ENCODE measurements around the gene AOC2.

The AOC2 gene, protein sequence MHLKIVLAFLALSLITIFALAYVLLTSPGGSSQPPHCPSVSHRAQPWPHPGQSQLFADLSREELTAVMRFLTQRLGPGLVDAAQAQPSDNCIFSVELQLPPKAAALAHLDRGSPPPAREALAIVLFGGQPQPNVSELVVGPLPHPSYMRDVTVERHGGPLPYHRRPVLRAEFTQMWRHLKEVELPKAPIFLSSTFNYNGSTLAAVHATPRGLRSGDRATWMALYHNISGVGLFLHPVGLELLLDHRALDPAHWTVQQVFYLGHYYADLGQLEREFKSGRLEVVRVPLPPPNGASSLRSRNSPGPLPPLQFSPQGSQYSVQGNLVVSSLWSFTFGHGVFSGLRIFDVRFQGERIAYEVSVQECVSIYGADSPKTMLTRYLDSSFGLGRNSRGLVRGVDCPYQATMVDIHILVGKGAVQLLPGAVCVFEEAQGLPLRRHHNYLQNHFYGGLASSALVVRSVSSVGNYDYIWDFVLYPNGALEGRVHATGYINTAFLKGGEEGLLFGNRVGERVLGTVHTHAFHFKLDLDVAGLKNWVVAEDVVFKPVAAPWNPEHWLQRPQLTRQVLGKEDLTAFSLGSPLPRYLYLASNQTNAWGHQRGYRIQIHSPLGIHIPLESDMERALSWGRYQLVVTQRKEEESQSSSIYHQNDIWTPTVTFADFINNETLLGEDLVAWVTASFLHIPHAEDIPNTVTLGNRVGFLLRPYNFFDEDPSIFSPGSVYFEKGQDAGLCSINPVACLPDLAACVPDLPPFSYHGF

DNA sequence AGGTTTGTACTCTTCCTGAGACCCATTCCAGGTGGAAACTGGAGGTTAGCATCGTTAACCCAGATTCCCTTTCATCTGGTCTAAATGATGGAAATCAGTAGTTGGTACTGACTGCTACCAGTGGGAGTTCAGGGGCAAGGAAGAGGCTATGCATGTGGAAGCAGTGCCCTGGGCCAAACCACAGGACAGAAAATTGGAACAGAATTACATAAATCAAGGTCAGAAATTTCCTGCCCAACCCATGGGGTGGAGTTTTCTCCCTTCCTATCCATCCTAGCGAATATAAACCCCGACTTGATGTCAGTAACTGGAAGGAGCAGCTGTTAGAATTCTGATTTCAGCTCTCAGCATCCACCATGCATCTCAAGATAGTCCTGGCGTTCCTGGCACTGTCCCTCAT, at the start of gene AOC2:
Gene AOC2 (plus strand): TSS at position 310 of the 400 bp plus-strand sequence. CDS start 47 bp downstream, at position 357.
- TF ChIP-seq, protein P1, sequence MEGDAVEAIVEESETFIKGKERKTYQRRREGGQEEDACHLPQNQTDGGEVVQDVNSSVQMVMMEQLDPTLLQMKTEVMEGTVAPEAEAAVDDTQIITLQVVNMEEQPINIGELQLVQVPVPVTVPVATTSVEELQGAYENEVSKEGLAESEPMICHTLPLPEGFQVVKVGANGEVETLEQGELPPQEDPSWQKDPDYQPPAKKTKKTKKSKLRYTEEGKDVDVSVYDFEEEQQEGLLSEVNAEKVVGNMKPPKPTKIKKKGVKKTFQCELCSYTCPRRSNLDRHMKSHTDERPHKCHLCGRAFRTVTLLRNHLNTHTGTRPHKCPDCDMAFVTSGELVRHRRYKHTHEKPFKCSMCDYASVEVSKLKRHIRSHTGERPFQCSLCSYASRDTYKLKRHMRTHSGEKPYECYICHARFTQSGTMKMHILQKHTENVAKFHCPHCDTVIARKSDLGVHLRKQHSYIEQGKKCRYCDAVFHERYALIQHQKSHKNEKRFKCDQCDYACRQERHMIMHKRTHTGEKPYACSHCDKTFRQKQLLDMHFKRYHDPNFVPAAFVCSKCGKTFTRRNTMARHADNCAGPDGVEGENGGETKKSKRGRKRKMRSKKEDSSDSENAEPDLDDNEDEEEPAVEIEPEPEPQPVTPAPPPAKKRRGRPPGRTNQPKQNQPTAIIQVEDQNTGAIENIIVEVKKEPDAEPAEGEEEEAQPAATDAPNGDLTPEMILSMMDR (IDR thresholded peaks at IDR 0.05) = no peak
- H3K36me3 Mint-ChIP-seq (ENCODE audit: low read depth) = peaks cover 25% of the 10 kb centered on the region
- H3K9me3 Mint-ChIP-seq = no peaks in the 10 kb centered on the region
- H3K4me3 Mint-ChIP-seq = no peak within 1 kb of the TSS
- no peak for DNase-seq
- peak within 1 kb of the TSS; percentile 57 for H3K27ac Mint-ChIP-seq
- H3K4me1 Mint-ChIP-seq = peaks cover 2% of the 10 kb centered on the region
- H3K27me3 Mint-ChIP-seq (ENCODE audit: low read depth, poor library complexity) = no peaks in the 10 kb centered on the region

DNA sequence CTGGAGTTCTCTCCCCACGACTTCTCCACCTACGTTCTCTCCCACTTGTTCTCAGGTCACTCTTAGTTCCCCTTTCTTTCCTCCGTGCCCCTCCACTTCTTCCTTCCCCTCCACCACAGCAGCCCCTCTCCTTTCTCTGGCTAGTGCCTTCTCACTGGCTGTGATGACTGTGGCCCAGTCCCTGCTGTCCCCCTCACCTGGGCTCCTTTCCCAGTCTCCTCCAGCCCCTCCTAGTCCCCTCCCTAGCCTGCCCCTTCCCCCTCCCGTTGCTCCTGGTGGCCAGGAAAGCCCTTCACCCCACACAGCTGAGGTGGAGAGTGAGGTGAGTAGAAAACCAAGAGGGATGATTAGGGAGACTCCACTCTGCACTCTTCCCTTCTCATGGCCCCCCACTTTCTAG, 49.3 kb upstream of the AOC2 start:
- H3K9me3 Mint-ChIP-seq = peaks cover 5% of the 10 kb centered on the region
- TF ChIP-seq, protein P1 (IDR thresholded peaks at IDR 0.05) = no peak
- H3K27me3 Mint-ChIP-seq (ENCODE audit: low read depth, poor library complexity) = peaks cover 21% of the 10 kb centered on the region
- H3K36me3 Mint-ChIP-seq (ENCODE audit: low read depth) = peaks cover 36% of the 10 kb centered on the region
- DNase-seq = no peak
- peaks cover 30% of the 10 kb centered on the region for H3K4me1 Mint-ChIP-seq
- no peak overlapping the region for H3K4me3 Mint-ChIP-seq
- H3K27ac Mint-ChIP-seq = peak overlapping the region; percentile 42

DNA sequence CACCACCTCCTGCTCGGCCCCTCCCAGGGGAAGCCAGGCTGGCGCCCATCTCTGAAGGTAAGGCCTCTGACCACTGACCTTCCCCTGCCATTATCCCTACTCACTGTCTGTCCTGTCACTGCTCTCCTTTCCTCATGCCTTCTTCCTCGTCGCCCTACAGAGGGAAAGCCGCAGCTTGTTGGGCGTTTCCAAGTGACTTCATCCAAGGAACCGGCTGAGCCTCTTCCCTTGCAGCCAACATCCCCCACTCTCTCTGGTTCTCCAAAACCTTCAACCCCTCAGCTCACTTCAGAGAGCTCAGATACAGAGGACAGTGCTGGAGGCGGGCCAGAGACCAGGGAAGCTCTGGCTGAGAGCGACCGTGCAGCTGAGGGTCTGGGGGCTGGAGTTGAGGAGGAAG, 48.9 kb upstream of the AOC2 start:
- Mint-ChIP-seq H3K27me3 (ENCODE audit: low read depth, poor library complexity) (peaks cover 23% of the 10 kb centered on the region), H3K36me3 (ENCODE audit: low read depth) (peaks cover 36% of the 10 kb centered on the region), H3K27ac (peak overlapping the region; percentile 33), H3K4me1 (peaks cover 34% of the 10 kb centered on the region), H3K9me3 (peaks cover 5% of the 10 kb centered on the region), H3K4me3 (peak overlapping the region; percentile 46)
- no peak for DNase-seq
- TF ChIP-seq, protein P1 (IDR thresholded peaks at IDR 0.05) = no peak

DNA sequence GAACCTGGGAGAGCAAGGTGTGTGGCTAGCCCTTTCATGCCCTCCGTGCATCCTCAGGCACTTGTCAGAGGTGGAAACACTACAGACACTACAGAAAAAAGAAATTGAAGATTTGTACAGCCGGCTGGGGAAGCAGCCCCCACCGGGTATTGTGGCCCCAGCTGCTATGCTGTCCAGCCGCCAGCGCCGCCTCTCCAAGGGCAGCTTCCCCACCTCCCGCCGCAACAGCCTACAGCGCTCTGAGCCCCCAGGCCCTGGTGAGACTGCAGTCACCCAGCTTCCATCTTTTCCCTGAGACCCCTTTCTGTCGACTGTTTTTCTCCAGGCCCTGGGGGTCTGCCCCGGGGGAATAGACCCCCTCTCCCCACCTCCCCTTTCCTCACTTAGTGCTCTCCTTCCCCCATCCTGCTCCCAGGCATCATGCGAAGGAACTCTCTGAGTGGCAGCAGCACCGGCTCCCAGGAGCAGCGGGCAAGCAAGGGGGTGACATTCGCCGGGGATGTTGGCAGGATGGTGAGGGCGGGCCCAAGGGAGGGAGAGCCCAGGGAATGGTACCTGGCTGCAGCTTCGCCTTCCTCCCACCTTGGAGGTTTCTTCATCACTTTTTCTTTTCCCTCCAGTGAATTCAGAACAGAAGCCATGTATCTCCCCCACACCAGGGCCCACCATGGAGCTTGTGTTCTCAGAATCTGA, 48.2 kb upstream of the AOC2 start:
- peaks cover 25% of the 10 kb centered on the region for H3K27me3 Mint-ChIP-seq (ENCODE audit: low read depth, poor library complexity)
- peaks cover 5% of the 10 kb centered on the region for H3K9me3 Mint-ChIP-seq
- no peak for DNase-seq
- peaks cover 36% of the 10 kb centered on the region for H3K36me3 Mint-ChIP-seq (ENCODE audit: low read depth)
- H3K4me3 Mint-ChIP-seq = peak overlapping the region; percentile 46
- H3K4me1 Mint-ChIP-seq = peaks cover 37% of the 10 kb centered on the region
- TF ChIP-seq, protein P1 (IDR thresholded peaks at IDR 0.05) = no peak
- H3K27ac Mint-ChIP-seq = peak overlapping the region; percentile 51

DNA sequence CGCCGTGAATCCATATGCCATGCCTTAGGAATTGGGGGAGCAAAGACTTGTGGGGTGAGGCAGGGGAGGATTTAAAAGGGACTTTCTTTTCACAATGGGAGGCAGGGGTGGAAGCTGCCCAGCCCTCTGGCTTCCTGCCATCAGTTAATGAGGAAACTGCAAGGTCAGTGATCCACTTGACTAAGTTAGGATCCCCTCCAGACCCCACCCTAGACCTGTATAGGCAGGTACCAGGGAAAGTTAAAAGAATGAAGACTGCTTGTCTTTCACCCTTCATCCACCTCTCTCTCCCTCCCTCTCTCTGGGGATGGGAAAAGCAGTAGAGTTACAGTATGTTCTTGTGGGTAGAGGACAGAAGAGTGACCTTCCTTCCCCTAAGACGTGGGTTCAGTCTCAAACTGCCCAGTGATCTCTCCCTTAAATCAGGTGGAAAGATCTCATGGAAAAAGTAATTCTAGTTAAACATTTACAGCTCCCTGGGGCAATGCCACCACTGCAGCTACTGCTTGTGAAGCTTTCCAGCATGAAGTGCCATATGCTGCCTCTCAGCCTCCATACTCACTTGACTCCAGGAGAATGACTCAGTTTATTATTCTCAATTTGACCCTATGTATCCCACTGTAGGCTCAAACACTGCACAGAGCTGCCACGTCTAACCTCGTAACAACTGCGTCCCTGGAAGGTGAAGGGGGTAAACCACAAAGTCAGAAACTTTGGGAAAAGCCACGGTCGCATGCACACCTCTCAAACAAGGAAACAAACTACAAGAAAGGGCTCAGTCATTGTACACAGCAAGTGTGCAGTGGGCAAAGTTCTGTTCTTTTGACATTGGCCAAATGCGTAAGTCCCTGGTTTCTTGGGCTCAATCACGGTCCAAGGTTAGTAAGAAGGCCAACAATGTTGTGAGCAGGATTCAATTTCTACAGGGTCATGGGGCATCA, 47.0 kb upstream of the AOC2 start:
- Mint-ChIP-seq H3K36me3 (ENCODE audit: low read depth) (peaks cover 36% of the 10 kb centered on the region), H3K4me3 (peak overlapping the region; percentile 96), H3K27me3 (ENCODE audit: low read depth, poor library complexity) (peaks cover 27% of the 10 kb centered on the region), H3K27ac (no peak overlapping the region), H3K4me1 (peaks cover 48% of the 10 kb centered on the region), H3K9me3 (peaks cover 5% of the 10 kb centered on the region)
- DNase-seq = no peak
- TF ChIP-seq, protein P1 (IDR thresholded peaks at IDR 0.05) = no peak
